ENCODE measurements around the gene VWA3A.
A peak's percentile ranks its signal among the peaks of the same experiment; 100 is the strongest.
"Not testable (repeated sequence)": the region's sequence is repeated elsewhere in the genome, so short reads cannot be mapped to it uniquely, and the experiment has no call there.

Gene VWA3A

GRCh38 chr16:22184615-22184968 is 92.3 kb downstream of the VWA3A start:
- no peak for DNase-seq

- no peak for DNase-seq
Observed at GRCh38 chr16:22186517-22186916, 94.2 kb downstream of the VWA3A start.

GRCh38 chr16:22188267-22188594 is 95.9 kb downstream of the VWA3A start:
- DNase-seq = no peak

DNA sequence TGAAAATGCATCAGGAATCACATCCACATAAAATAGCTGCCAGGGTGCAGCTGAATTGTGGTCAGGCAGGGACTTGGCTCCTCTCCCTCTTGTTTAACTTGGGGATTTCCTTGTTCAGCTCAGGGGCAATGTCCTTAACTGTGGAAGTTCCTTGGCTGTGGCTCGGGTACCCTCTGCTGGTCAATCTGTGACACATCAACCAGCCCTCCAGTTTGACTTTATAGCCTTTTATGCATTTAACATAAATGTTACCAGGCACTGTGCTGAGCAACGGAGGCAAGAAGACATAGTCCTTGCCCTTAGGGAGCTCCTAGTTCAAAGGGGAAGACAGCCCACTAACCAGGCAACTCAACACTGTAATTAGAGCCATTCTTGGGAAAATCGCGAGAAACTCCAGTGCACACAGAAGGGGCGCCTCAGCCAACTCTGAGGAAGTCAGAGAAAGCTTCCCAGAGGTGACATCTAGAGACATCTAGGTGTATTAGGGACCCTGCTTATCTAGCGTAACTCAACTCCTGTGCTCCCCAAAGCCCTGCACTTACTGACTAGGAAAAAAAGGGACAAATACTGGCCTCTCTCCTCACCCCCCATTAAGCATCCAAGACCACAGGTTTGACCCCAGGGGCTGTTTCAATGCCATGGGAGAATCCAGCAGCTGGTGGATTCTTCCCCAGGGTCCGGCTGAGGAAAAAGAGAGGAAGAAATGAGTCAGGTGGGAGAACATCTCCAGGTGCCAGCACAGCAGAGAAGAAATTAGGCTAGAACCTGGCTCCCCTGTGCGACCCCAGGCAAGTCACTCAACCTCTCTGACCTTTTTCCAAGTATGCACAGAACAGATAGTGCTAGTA is 96.5 kb downstream of the VWA3A start:
- DNase-seq = peak; percentile 80

DNA sequence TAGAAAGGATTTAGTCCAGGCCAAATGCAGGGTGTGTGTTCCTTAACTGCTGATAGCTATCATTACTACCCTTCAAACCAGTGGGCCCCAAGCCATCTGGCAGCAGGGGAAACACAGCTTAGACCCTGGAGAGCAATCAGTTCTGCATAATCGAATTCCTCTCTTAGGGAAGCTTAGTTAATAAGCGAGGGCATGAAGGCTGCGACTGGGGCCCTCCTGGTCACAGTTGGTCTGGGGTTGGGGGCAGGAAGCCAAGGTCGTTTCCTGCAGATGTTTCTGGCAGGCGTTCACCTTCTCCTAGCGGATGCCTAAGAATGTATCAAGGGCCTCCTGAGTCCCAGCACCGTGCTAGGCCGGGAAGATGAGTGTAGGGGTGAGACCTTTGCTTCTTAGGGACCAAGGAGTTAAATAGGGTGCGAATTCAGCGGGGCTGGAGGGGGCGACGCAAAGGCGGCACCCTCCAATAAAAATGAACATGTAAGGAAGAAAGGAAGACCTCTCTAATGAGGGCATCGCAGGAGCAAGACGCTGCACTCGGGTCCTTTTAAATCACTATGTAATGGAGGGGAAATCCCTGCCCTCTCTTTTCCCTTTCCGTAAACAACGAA is 97.2 kb downstream of the VWA3A start:
- peak; percentile 22 for DNase-seq

DNA sequence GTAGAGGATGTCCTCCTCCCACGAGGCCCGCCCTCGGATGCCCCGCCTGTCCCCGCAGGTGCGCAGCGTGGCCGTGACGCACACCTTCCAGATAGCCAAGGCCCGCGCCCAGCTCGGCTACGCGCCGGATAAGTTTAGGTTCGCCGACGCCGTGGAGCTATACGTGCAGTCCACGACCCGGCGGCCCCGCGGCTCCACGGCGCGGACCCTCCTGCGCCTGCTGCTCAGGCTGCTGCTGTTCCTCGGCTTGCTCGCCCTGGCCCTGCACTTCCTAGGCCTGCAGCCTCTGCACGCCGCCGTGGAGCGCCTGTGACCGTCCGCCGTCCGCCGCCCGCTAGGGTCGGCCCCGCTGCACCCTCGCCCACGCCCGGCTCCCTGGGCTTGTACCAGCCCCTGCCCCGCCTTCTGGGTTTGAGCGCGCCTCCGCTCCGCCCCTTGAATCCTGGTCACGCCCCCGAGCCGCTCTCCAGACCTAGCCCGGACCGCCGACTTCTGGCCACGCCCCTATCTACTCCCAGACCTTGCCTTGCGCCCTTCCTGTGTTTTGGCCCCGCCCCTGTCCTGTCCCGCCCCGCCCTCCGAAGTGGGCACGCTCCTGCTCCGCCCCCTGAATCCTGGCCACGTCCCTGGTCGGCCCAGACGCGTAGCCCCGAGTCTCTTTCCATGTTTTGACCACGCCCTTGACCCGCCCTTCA is 97.9 kb downstream of the VWA3A start:
- no peak for DNase-seq

- DNase-seq = peak; percentile 99
Observed at GRCh38 chr16:22190776-22191531, 98.6 kb downstream of the VWA3A start.

DNA sequence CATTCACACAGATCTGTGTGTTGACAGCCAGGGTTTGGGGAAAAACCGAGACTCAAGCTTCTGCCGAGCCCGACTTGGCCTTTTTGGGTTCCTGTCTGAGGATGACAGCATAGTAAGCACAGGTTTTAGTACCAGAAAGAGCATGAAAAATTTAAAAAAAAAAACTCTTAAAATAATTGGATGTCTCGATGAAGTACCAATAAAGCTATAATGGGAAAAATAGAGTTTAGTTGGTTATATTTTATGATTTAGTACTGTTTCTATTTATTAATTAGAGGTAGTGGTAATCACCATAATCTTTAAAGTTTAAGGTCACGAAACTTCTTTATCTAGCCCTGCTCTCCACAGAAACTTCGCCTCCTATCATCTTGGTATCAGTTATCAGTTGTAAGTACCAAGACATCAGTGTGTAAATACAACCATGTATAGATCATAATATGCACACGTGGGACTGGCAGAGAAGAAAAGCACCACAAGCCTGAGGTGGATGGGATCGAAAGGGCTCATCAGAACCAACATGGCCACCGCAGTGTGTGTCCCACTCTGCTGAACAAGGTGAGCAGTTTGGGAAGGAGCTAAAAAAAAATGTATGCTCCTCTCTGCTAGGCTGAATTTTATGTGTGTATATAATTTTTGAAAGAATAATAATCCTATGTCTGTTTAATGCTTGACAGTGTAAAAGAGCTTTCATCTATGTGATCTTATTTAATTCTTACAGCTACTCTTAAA is 99.4 kb downstream of the VWA3A start:
- DNase-seq = peak; percentile 18

DNA sequence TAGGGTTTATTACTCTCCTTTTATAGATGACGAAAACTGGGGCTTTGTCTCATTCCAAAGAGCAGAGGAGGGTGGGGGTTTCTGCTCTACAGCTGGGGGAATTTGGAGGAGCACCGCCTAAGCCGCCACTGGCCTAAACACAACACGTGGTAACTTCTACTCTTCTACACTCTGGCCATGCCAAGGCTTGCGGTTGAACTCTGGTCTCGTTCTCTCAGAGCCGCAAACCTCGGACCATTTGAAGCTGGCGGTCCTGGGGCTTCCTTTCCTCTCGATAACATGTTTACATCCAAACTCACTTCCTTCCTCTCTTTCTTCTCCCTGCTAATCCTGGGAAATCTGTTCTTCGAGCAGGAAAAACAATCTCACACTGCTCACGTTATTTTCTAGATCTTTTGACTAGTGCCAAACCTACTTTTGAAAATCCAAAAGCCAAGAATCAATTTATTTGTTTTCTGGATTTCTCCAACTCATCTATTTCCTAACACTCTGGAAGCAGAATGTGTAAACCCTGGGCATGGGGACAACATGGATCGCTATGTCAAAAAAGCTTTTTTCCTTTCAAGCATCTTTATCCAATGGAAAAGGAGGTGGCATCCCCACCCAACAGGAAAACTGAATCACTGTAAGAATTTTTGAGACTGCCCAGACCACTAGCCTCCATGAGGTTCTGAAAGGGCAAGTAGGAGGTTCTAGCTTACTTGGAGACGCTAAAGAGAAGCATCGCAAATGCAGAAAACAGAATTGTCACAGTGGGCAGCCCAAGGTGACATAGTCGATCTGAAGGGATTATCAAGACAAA is 100.1 kb downstream of the VWA3A start:
- DNase-seq = peak; percentile 86

DNA sequence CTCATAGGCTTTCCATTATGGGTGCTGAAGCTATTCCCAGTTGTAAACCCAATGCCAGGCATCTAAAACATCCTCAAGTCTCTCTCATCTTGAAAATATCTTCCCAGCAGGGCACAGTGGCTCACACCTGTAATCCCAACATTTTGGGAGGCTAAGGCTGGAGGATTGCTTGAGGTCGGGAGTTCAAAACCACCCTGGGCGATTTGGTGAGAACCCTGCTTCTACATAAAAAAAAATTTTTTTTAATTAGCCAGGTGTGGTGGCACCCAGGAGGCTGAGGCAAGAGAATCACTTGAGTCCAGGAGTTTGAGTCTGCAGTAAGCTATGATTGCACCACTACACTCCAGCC is 100.7 kb downstream of the VWA3A start:
- no peak for DNase-seq

- DNase-seq = no peak
Observed at GRCh38 chr16:22194707-22195444, 102.5 kb downstream of the VWA3A start.

DNA sequence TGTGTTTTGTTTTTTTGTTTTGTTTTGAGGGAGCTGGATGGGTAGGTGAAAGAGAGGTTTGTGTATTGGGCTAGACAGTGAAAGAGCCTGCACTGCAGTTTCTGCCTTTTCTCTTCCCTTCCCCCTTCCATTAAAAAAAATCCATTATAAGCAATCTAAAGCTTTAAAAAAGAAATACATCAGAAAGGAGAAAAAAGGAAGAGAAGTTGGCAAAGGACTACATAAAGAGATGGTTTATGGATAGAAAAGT is 103.0 kb downstream of the VWA3A start:
- no peak for DNase-seq

DNA sequence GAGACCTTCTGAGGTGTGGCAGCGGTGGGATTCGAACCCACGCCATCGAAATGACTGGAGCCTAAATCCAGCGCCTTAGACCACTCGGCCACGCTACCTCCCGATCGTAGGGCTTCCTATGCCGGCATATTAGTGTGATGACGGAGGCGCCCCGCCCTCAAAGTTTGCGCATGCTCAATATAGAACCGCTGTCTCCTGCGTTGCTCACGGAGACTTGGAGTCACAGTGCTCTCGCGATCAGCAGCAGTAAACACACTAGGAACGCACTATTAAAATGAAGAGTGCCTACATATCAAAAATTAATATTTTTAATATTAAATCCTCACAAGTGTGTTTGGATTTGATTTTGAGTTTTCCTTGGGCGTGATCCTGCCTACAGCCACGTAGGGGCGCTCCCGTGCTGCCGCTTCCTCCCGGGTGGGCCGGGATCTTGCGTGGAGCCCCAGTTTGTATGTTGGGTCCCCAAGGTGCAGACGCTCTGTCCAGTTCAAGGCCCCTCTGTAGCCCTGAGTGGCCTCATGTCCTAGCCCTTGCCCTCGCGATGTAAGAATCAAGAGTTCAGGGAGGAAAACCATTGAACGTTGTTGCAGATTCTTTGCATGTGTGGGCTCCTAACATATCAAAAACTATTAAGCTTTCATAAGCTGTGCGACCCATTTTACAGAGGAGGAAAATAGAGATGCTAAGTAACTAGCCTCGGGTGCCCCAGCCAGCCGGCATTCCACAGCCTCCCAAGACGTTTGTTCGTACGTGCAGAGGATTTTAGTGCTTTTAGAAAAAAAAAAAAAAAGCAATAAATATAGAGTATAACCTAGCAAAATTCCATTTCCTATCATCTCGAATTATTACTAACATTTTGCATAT is 103.6 kb downstream of the VWA3A start:
- DNase-seq = peak; percentile 87

DNA sequence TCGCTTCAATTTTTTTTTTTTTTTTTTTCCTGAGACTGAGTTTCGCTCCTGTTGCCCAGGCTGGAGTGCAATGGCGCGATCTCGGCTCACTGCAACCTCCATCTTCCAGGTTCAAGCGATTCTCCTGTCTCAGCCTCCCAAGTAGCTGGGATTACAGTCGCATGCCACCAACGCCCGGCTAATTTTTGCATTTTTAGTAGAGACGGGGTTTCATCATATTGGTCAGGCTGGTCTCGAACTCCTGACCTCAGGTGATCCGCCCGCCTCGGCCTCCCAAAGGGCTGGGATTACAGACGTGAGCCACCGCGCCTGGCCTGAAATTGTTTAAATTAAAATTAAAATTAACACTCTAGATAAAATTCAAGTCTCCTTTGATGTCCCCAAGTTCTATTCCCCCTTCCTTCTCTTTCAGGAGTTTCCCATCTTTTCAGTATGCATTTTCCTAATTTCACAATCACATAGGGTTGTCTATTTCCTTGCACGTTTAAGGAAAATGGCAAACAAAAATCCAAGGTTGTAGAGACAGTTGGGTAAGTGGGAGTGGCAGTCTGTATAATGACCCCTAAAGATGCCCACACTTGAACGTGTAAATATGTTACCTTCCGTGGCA is 104.3 kb downstream of the VWA3A start:
- not testable (repeated sequence) for DNase-seq

DNA sequence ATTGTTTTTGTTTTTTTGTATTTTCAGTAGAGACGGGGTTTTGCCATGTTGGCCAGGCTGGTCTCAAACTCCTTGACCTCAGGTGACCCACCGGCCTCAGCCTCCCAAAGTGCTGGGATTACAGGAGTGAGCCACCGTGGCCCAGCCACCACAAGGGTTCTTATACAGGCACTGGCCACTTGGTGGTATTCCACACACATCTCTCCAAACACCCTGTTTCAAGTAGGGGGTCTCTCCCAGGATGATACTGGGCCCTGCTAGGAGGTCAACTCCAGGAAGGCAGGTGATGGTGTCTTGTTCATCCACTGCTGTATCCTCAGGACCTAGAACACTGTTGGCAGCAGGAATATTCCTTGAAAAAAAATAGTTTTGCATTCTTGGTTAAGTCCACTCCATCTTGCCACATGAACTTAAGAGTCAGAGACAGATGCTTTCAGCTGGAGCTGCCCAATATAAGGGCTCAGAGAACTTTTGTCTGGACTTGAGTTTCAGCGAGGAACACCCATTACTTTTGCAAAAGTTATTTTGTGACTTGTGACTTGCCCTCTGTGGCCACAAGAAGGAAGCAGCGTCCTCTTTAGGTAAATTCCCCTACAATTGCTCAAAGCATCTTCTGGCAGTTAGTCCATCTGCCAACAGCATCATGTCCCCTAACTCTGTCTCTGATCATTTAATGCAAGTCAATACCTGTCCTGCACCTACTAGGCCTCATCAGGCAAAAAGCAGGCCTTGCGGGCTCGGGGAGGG is 106.4 kb downstream of the VWA3A start:
- peak; percentile 20 for DNase-seq

DNA sequence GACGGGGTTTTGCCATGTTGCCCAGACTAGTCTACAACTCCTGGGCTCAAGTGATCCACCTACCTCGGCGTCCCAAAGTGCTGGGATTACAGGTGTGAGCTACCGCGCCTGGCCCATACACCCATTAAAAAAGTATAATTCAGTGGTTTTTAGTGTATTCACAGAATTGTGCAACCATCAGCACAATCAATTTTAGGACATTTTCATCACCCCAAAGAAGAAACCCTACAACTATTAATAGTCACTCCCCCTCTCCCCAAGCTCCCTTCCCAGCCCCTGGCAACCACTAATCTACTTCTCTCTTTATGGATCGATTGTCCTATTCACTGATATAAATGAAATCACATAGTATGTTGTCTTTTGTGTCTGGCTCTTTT is 109.9 kb downstream of the VWA3A start:
- DNase-seq = no peak

GRCh38 chr16:22203091-22203490 is 110.8 kb downstream of the VWA3A start:
- no peak for DNase-seq

DNA sequence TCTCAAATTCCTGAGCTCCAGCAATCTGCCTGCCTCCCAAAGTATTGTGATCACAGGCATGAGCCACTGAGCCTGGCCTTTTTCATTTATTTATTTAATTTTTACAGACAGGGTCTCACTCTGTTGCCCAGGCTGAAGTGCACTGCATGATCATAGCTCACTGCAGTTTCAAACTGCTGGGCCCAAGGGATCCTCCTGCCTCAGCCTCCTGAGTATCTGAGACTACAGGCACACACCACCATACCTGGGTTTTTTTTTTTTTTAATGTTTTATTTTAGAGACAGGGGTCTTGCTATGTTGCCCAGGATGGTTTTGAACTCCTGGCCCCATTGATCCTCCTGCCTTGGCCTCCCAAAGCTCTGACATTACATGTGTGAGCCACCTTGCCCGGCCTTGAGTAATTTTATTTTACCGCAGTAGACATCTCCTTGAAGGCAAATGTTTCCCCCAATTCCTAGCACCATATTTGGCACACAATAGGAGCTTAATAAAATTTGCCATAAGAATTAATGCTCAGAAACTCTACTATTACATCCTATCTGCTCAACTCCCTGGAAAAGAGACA is 111.8 kb downstream of the VWA3A start:
- DNase-seq = no peak

- no peak for DNase-seq
Observed at GRCh38 chr16:22205577-22206012, 113.3 kb downstream of the VWA3A start.

All from fibroblast of skin of right biceps (primary cell).